ENCODE results near the gene CYP11A1.
"Not testable (repeated sequence)": the region's sequence is repeated elsewhere in the genome, so short reads cannot be mapped to it uniquely, and the experiment has no call there.

Gene CYP11A1

GRCh38 chr15:74365598-74366445 is 1.6 kb downstream of the CYP11A1 start:
- intact Hi-C loops (cut with micrococcal nuclease), result no loop called here
- Mint-ChIP-seq H3K4me1 (ENCODE audit: low read depth) (peaks cover 7% of the 10 kb centered on the region), H3K27me3 (peaks cover 75% of the 10 kb centered on the region), H3K4me3 (peak overlapping the region; percentile 72), H3K27ac (no peak overlapping the region), H3K36me3 (ENCODE audit: low read depth) (no peaks in the 10 kb centered on the region), H3K9me3 (no peaks in the 10 kb centered on the region)

GRCh38 chr15:74364936-74365597 is 2.4 kb downstream of the CYP11A1 start:
- H3K36me3 Mint-ChIP-seq (ENCODE audit: low read depth), result no peaks in the 10 kb centered on the region
- intact Hi-C loops (cut with micrococcal nuclease), result no loop called here
- peak overlapping the region; percentile 72 for H3K4me3 Mint-ChIP-seq
- no peaks in the 10 kb centered on the region for H3K9me3 Mint-ChIP-seq
- peaks cover 7% of the 10 kb centered on the region for H3K4me1 Mint-ChIP-seq (ENCODE audit: low read depth)
- H3K27ac Mint-ChIP-seq, result no peak overlapping the region
- peaks cover 69% of the 10 kb centered on the region for H3K27me3 Mint-ChIP-seq

DNA sequence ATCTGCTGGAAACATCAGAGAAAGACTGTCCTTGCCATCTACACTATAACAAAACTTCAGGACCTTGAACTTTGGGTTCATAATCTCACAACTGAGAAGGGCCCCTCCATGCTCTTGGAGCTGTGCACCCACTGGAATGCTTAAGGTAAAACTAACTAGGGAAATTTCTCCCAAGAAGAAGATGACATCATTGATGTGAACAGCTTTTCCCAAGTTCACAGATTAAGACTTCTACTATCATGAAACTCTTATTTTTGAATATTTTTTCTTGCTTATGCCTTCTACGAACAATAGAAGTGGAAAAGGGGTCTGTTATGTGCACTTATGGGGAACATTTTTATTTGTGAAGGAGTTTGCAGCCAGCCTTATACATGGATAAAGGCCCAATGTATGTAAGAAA is 5.0 kb downstream of the CYP11A1 start:
- no peaks in the 10 kb centered on the region for H3K36me3 Mint-ChIP-seq (ENCODE audit: low read depth)
- H3K4me1 Mint-ChIP-seq (ENCODE audit: low read depth), result peaks cover 7% of the 10 kb centered on the region
- peaks cover 48% of the 10 kb centered on the region for H3K27me3 Mint-ChIP-seq
- H3K4me3 Mint-ChIP-seq, result no peak overlapping the region
- intact Hi-C loops (cut with micrococcal nuclease), result no loop called here
- no peaks in the 10 kb centered on the region for H3K9me3 Mint-ChIP-seq
- no peak overlapping the region for H3K27ac Mint-ChIP-seq

GRCh38 chr15:74360855-74361254 is 6.6 kb downstream of the CYP11A1 start:
- H3K9me3 Mint-ChIP-seq; H3K4me1 Mint-ChIP-seq (ENCODE audit: low read depth); H3K4me3 Mint-ChIP-seq; intact Hi-C loops (cut with micrococcal nuclease); H3K27ac Mint-ChIP-seq; H3K36me3 Mint-ChIP-seq (ENCODE audit: low read depth): not testable (repeated sequence)
- peaks cover 33% of the 10 kb centered on the region for H3K27me3 Mint-ChIP-seq

- intact Hi-C loops (cut with micrococcal nuclease); H3K27ac Mint-ChIP-seq; H3K4me3 Mint-ChIP-seq; H3K9me3 Mint-ChIP-seq; H3K36me3 Mint-ChIP-seq (ENCODE audit: low read depth); H3K4me1 Mint-ChIP-seq (ENCODE audit: low read depth): not testable (repeated sequence)
- peaks cover 32% of the 10 kb centered on the region for H3K27me3 Mint-ChIP-seq
These were observed 8.1 kb downstream of the CYP11A1 start for GRCh38 chr15:74359376-74359775.

DNA sequence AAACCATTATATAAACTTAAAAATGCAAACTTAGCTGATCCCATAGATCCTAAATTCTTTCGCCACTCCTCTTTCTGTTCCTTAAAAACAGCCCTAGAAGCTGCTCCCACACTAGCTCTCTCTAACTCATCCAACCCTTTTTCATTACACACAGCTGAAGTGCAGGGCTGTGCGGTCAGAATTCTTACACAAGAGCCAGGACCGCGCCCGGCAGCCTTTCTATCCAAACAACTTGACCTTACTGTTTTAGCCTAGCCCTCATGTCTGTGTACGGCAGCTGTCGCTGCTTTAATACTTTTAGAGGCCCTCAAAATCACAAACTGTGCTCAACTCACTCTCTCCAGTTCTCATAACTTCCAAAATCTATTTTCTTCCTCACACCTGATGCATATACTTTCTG is 9.9 kb downstream of the CYP11A1 start:
- H3K27me3 Mint-ChIP-seq, result peaks cover 24% of the 10 kb centered on the region
- intact Hi-C loops (cut with micrococcal nuclease); H3K27ac Mint-ChIP-seq; H3K9me3 Mint-ChIP-seq; H3K36me3 Mint-ChIP-seq (ENCODE audit: low read depth); H3K4me3 Mint-ChIP-seq; H3K4me1 Mint-ChIP-seq (ENCODE audit: low read depth): not testable (repeated sequence)

GRCh38 chr15:74356050-74356449 is 11.4 kb downstream of the CYP11A1 start:
- H3K9me3 Mint-ChIP-seq; intact Hi-C loops (cut with micrococcal nuclease); H3K4me3 Mint-ChIP-seq; H3K36me3 Mint-ChIP-seq (ENCODE audit: low read depth); H3K4me1 Mint-ChIP-seq (ENCODE audit: low read depth); H3K27ac Mint-ChIP-seq: not testable (repeated sequence)
- peaks cover 17% of the 10 kb centered on the region for H3K27me3 Mint-ChIP-seq

- H3K36me3 Mint-ChIP-seq (ENCODE audit: low read depth); H3K4me3 Mint-ChIP-seq; H3K9me3 Mint-ChIP-seq; H3K4me1 Mint-ChIP-seq (ENCODE audit: low read depth); intact Hi-C loops (cut with micrococcal nuclease); H3K27ac Mint-ChIP-seq: not testable (repeated sequence)
- peaks cover 17% of the 10 kb centered on the region for H3K27me3 Mint-ChIP-seq
These were observed 13.5 kb downstream of the CYP11A1 start for GRCh38 chr15:74353992-74354391.

DNA sequence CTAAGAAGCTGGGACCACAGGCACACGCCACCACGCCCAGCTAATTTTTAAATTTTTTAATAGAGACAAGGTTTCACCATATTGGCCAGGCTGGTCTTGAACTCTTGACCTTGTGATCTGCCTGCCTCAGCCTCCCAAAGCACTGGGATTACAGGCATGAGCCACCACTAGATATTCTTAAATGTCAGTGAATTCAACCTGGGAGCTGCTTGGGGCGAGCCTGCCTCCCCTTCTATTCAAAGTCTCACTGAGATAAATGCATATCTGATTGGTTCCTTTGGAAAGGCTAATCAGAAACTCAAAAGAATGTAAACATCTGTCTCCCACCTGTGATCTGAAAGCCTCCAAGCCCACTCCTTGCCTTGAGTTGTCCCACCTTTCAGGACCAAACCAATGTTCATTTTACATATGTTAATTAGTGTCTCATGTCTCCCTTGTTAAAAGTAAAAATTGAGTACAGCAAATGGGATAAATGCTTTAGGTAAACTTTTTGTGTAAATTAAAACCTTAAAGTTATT is 15.0 kb downstream of the CYP11A1 start:
- intact Hi-C loops (cut with micrococcal nuclease), result no loop called here
- peaks cover 9% of the 10 kb centered on the region for H3K9me3 Mint-ChIP-seq

DNA sequence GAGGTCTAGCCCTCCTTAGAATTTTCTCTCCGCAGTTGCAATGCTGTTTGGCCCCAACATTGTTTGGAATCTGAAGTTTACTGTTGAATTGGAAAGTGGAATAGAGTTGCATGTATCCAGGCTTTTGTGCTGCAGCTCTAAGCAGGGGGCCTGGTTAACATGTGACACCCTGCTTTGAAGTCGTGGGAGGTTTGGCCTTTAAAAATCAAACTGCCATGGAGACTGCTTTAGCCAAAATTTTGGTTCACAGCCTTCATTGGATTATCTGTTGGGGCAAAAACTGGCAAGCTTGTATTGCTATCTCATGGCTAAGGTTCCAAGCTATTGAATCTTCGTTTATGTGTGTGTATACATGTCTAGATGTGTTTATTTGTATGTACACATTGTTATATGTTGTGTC is 15.8 kb downstream of the CYP11A1 start:
- intact Hi-C loops (cut with micrococcal nuclease), result no loop called here
- H3K27me3 Mint-ChIP-seq, result peaks cover 17% of the 10 kb centered on the region
- peaks cover 9% of the 10 kb centered on the region for H3K9me3 Mint-ChIP-seq
- no peak overlapping the region for H3K4me3 Mint-ChIP-seq
- H3K27ac Mint-ChIP-seq, result no peak overlapping the region
- H3K4me1 Mint-ChIP-seq (ENCODE audit: low read depth), result no peaks in the 10 kb centered on the region
- H3K36me3 Mint-ChIP-seq (ENCODE audit: low read depth), result no peaks in the 10 kb centered on the region

More for the DNA sequence above, 15.0 kb downstream of the CYP11A1 start:
- H3K4me1 Mint-ChIP-seq (ENCODE audit: low read depth), result no peaks in the 10 kb centered on the region
- no peak overlapping the region for H3K4me3 Mint-ChIP-seq
- peaks cover 17% of the 10 kb centered on the region for H3K27me3 Mint-ChIP-seq
- no peaks in the 10 kb centered on the region for H3K36me3 Mint-ChIP-seq (ENCODE audit: low read depth)
- no peak overlapping the region for H3K27ac Mint-ChIP-seq

DNA sequence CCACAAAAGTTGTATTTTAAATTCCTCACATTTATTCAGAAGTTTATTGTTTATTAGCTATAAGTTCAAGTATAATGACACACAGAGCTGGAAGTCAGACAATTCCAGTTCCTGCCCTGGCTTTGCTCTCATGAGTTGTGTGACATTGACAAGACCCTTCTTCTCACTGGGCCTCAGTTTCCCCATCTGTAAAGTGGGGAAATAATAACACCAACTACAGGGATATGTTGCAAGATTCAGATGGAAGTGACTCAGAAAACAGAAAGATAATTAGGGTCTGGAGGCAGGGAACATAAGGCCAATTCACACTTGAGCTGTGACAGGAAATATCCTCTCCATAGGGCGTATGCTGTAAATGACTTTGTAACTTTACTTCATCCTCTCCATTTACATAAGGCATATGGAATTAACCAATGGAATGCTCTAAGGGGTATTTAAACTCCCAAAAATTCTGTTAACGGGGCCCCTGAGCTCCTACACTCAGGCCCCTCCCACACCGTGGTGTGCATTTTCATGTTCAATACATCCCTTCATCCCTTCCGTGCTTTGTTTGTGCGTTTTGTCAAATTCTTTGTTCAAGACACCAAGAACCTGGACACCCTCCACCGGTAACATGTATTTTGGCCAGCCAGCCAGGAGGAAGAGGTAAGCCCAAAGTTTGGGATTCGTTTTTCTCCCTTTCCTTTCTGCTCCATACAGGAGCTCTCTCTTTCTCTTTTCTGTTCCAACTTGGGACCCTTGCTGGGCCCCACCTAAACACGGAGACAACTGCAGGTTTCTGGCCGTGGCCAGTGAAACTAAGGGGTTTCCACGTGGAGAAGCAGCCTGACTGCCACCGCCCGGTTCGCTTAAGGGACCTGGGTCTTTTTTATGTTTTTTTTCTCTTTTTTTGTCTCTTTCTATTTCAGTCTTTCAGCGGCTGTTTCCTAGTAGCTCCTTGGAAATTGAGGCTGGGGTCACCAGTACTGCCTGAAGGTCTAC is 16.9 kb downstream of the CYP11A1 start:
- peaks cover 9% of the 10 kb centered on the region for H3K9me3 Mint-ChIP-seq
- no peak overlapping the region for H3K27ac Mint-ChIP-seq
- H3K4me3 Mint-ChIP-seq, result no peak overlapping the region

DNA sequence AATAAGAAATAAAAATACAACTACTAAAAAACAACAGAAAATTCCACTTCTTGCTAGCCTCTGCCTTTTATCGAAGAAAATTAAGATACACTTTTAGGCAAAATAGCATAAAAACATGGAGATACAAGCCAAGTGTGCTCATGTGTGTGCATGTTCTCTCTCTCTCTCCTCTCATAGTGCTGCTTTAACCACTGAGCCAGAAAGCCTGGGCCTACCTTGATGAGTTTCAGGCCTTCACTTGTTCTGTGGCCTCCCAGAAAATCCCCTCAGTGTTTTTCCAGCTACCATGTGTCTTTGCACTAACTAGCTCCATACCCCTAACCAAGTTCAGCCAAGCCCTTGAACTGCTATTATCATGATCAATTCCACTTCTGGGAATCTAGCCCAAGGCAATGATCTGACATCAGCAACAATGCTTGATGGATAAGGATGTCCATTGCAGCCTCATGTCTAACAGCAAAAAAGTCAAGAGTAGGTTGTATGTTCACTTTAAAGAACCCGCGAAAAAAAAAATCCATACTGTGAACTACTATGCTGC is 18.1 kb downstream of the CYP11A1 start:
- peaks cover 2% of the 10 kb centered on the region for H3K9me3 Mint-ChIP-seq
- H3K27ac Mint-ChIP-seq, result no peak overlapping the region
- intact Hi-C loops (cut with micrococcal nuclease), result no loop called here
- no peaks in the 10 kb centered on the region for H3K36me3 Mint-ChIP-seq (ENCODE audit: low read depth)
- H3K27me3 Mint-ChIP-seq, result peaks cover 3% of the 10 kb centered on the region
- H3K4me3 Mint-ChIP-seq, result no peak overlapping the region
- no peaks in the 10 kb centered on the region for H3K4me1 Mint-ChIP-seq (ENCODE audit: low read depth)

More for the DNA sequence above, 16.9 kb downstream of the CYP11A1 start:
- H3K4me1 Mint-ChIP-seq (ENCODE audit: low read depth), result no peaks in the 10 kb centered on the region
- intact Hi-C loops (cut with micrococcal nuclease), result no loop called here
- no peaks in the 10 kb centered on the region for H3K36me3 Mint-ChIP-seq (ENCODE audit: low read depth)
- H3K27me3 Mint-ChIP-seq, result peaks cover 16% of the 10 kb centered on the region

DNA sequence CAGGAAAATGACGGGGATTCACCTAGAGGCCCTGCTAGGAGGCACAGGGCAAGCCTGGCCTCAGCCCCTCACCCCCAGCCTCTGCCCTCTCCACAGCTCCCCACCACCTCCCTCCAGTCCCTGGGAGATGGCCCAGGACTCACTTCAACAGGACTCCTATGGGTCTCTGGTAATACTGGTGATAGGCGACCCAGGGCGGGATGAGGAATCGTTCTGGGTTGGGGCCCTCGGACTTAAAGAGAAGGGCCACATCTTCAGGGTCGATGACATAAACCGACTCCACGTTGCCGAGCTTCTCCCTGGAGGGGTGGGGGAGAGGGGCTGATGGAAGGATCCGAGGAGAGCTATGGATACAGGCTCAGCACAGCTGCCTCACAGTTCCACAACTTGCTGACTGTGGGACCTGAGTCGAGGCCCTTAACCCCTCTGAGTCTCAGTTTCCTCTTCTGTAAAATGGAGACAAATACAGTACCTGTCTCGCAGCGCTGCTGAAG is 19.6 kb downstream of the CYP11A1 start:
- H3K27ac Mint-ChIP-seq, result no peak overlapping the region
- H3K4me3 Mint-ChIP-seq, result no peak overlapping the region
- no peaks in the 10 kb centered on the region for H3K4me1 Mint-ChIP-seq (ENCODE audit: low read depth)
- H3K36me3 Mint-ChIP-seq (ENCODE audit: low read depth), result no peaks in the 10 kb centered on the region
- no peaks in the 10 kb centered on the region for H3K9me3 Mint-ChIP-seq
- no peaks in the 10 kb centered on the region for H3K27me3 Mint-ChIP-seq
- intact Hi-C loops (cut with micrococcal nuclease), result no loop called here

Measured in dendritic cell treated with granulocyte-macrophage colony-stimulating factor and Interleukin-4, amounts not matched to agents 40 ng/mL and 50 ng/mL, for 4 days (primary cell).